Body of pancreas (tissue), 4 donors: ENCODE results near the gene KIRREL1.

ENCODE experiments used
- CTCF ChIP-seq, 7 experiments: fragments of 450-650 bp in 4 of 7; fragments of 200-600 bp in 3 of 7; sonication (generic) in 3 of 7; IDR thresholded peaks; one replicate each; pipeline ENCODE4 v1.5.1; 2016 to 2019; ENCODE audit warnings: antibody characterized with exemption in 7 of 7
- POLR2A ChIP-seq, 3 donors: fragments of 450-650 bp; IDR thresholded peaks; one replicate each; pipeline ENCODE4 v1.6.1; 2016; ENCODE audit warnings: antibody characterized with exemption in 3 of 3, mild to moderate bottlenecking in 2 of 3

DNA sequence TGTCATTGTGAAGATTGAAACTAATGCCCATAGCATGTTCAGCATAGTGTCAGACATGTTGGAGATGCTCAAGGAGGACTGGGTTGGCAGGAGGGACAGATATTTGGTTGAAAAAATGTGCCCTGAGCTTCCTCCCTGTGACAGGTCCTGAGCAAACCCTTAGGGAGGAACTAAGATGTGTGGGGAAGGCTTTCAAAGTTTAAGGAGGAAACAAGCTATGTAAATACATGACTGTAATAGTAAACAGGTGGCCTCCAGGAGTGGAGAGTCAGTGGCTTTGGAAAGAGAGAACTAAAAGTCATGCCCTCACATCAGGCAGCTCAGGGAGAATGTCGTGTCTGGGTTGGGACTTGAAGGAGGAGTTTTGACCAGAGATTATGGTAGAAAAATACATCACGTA, 9.7 kb upstream of the KIRREL1 start:
- TF ChIP-seq CTCF (IDR thresholded peaks at IDR 0.05) = no peak
- no peak for TF ChIP-seq POLR2A (IDR thresholded peaks at IDR 0.05)
